HepG2 (cell line): ENCODE measurements around the gene ARPC1A. TPM values are rescaled to one million over a fixed set of nuclear protein-coding genes. Genes with fewer than 3 reads are reported as not detected.

Experiments used
- ATAC-seq: fragments of 200-7000 bp; cut with Tn5 transposase; 3 replicates; pipeline ENCODE4 v1.9.1; 2020; ENCODE audit warnings: mild to moderate bottlenecking, moderate library complexity
- BruUV-seq: library from RNA; stranded (reverse); fragments of 400-500 nt; replicated peaks from 2 replicates; lab custom pipeline; 2021; lab: Mats Ljungman, UMichigan
- CTCF ChIA-PET: fragments of 300-600 bp; formaldehyde crosslinking; extraction: SDS; loops from one replicate; lab custom pipeline; 2021; ENCODE audit warnings: low total read pairs, inconsistent platforms, low intra/inter-chr PET ratio; lab: Yijun Ruan, JAX
- POLR2A ChIA-PET: fragments of 350-600 bp; sonication (Branson Sonifier 250); formaldehyde crosslinking; loops from one replicate; lab custom pipeline; 2020; ENCODE audit warnings: antibody characterized with exemption, inconsistent platforms; lab: Yijun Ruan, JAX
- DNase-seq: peaks from one replicate; pipeline ENCODE4 v3.0.0-alpha.2; 2015; ENCODE audit warnings: low spot score
- FAIRE-seq: peaks from 3 replicates; lab custom pipeline; 2011; peaks lifted over from hg19 to GRCh38; lab: Jason Lieb, UNC
- H2AFZ ChIP-seq: one replicate; pipeline ENCODE4 v1.6.1; 2011; ENCODE audit warnings: low read length, inconsistent platforms
- H3K27ac ChIP-seq: fragments of 300-600 bp; 3 replicates; pipeline ENCODE4 v1.8.0; 2011; ENCODE audit warnings: mixed run types, mild to moderate bottlenecking, mixed read lengths, low read length, inconsistent platforms; ENCODE audit not compliant: insufficient read depth; ENCODE audit errors: extremely low read length
- H3K27me3 ChIP-seq, 2 experiments: fragments of 200-600 bp in 1 of 2; 2 replicates in 1 of 2; 3 replicates in 1 of 2; pipeline versions ENCODE4 v1.6.0 to v1.8.0; 2011; ENCODE audit warnings: low read length in 2 of 2, mild to moderate bottlenecking in 2 of 2, moderate library complexity in 2 of 2, inconsistent platforms in 1 of 2; ENCODE audit not compliant: insufficient read depth in 2 of 2, control insufficient read depth in 1 of 2
- H3K36me3 ChIP-seq, 2 experiments: fragments of 200-600 bp in 1 of 2; replicated peaks in 1 of 2; 2 replicates in 1 of 2; 3 replicates in 1 of 2; pipeline versions ENCODE4 v1.5.1 to v1.8.0; 2011; ENCODE audit warnings: low read length in 2 of 2, inconsistent platforms in 1 of 2; ENCODE audit not compliant: insufficient read depth in 2 of 2, control insufficient read depth in 1 of 2
- H3K4me1 ChIP-seq: 2 replicates; pipeline ENCODE4 v1.5.1; 2012; ENCODE audit warnings: low read length, inconsistent platforms; ENCODE audit not compliant: insufficient read depth
- H3K4me2 ChIP-seq: 2 replicates; pipeline ENCODE4 v1.6.0; 2011; ENCODE audit warnings: low read depth, low read length, inconsistent platforms
- H3K4me3 ChIP-seq, 3 experiments: fragments of 200-600 bp in 1 of 3; sonication (generic), shearing (Covaris generic) in 1 of 3; replicated peaks in 1 of 3; 2 replicates each; pipeline ENCODE4 v1.5.1; 2011 to 2016; ENCODE audit warnings: low read length in 3 of 3, inconsistent platforms in 2 of 3, low read depth in 2 of 3, mild to moderate bottlenecking in 2 of 3, control low read depth in 1 of 3, mixed read lengths in 1 of 3; ENCODE audit not compliant: insufficient read depth in 1 of 3
- H3K79me2 ChIP-seq: one replicate; pipeline ENCODE4 v1.6.1; 2011; ENCODE audit warnings: low read length, inconsistent platforms; ENCODE audit not compliant: insufficient read depth
- H3K9ac ChIP-seq: 2 replicates; pipeline ENCODE4 v1.6.0; 2011; ENCODE audit warnings: mild to moderate bottlenecking, low read depth, low read length, inconsistent platforms; ENCODE audit not compliant: insufficient read depth
- H3K9me3 ChIP-seq: 2 replicates; pipeline ENCODE4 v1.5.1; 2012; ENCODE audit warnings: mild to moderate bottlenecking, low read length
- H4K20me1 ChIP-seq: 2 replicates; pipeline ENCODE4 v1.6.0; 2011; ENCODE audit warnings: inconsistent platforms, mild to moderate bottlenecking, low read length, moderate library complexity; ENCODE audit not compliant: insufficient read depth
- AGO1 ChIP-seq: fragments of 200-400 bp; formaldehyde crosslinking; IDR thresholded peaks from 2 replicates; pipeline ENCODE4 v1.6.1; 2017; ENCODE audit warnings: mild to moderate bottlenecking, low read depth, low read length, moderate library complexity; ENCODE audit not compliant: poor library complexity, severe bottlenecking
- CREBL2 ChIP-seq: sonication (generic); formaldehyde crosslinking; IDR thresholded peaks from 2 replicates; pipeline ENCODE4 v1.8.1; 2023; ENCODE audit warnings: missing genetic modification reagents, mild to moderate bottlenecking, borderline replicate concordance
- ELF3 ChIP-seq: IDR thresholded peaks from 2 replicates; pipeline ENCODE4 v1.6.1; 2016; ENCODE audit warnings: missing genetic modification reagents, missing compliant biosample characterization
- KLF9 ChIP-seq: IDR thresholded peaks from 2 replicates; pipeline ENCODE4 v1.6.1; 2016; ENCODE audit warnings: low read depth
- SYNCRIP ChIP-seq: fragments of 200-400 bp; formaldehyde crosslinking; IDR thresholded peaks from 2 replicates; pipeline ENCODE4 v1.6.1; 2018; ENCODE audit warnings: mild to moderate bottlenecking, low read depth, low read length; ENCODE audit not compliant: insufficient read depth
- ZNF20 ChIP-seq: sonication (generic); formaldehyde crosslinking; IDR thresholded peaks from 2 replicates; pipeline ENCODE4 v1.4.0; 2020; ENCODE audit warnings: mild to moderate bottlenecking, moderate library complexity, missing genetic modification reagents
- ZNF281 ChIP-seq: sonication (generic); formaldehyde crosslinking; IDR thresholded peaks from 2 replicates; pipeline ENCODE4 v1.4.0; 2020; ENCODE audit warnings: missing genetic modification reagents, borderline replicate concordance
- ZNF414 ChIP-seq: sonication (generic); formaldehyde crosslinking; IDR thresholded peaks from 2 replicates; pipeline ENCODE4 v1.5.0; 2020; ENCODE audit warnings: missing genetic modification reagents
- ZNF432 ChIP-seq: sonication (generic); formaldehyde crosslinking; IDR thresholded peaks from 2 replicates; pipeline ENCODE4 v1.5.0; 2020; ENCODE audit warnings: missing genetic modification reagents, mild to moderate bottlenecking, borderline replicate concordance
- ZNF709 ChIP-seq: sonication (generic); formaldehyde crosslinking; IDR thresholded peaks from 2 replicates; pipeline ENCODE4 v1.5.0; 2020; ENCODE audit warnings: mild to moderate bottlenecking, missing genetic modification reagents
- ZNF780A ChIP-seq: sonication (generic); formaldehyde crosslinking; IDR thresholded peaks from 2 replicates; pipeline ENCODE4 v1.8.0; 2022; ENCODE audit warnings: mild to moderate bottlenecking, missing genetic modification reagents, moderate library complexity
- WGBS: methylation state at CpG from one replicate; pipeline ENCODE4 v1.1.6; 2017; ENCODE audit warnings: low lambda C conversion rate; 5-methylcytosine and 5-hydroxymethylcytosine counted together
- in situ Hi-C: cut with HindIII; loops from 2 replicates; pipeline ENCODE4 v1.10.0; 2017; ENCODE audit warnings: low pct_unique_long_range_greater_than_20kb; ENCODE audit not compliant: extremely low pct_ligation_motif_present
- intact Hi-C: fragments of 100-400 bp; cut with micrococcal nuclease; formaldehyde crosslinking; loops from one replicate; pipeline ENCODE4 v1.10.0; 2022; ENCODE audit not compliant: unreplicated experiment
- polyA plus RNA-seq, 8 experiments: library from polyadenylated mRNA; depleted of rRNA in 3 of 8; stranded (reverse) in 7 of 8; unstranded in 1 of 8; fragments of >200 nt; fragmentation: Illumina TruSeq in 4 of 8; extraction: Trizol in 4 of 8; gene quantifications; 2 replicates each; pipeline versions ENCODE4 v1.2.1 to v1.2.3, GENCODE V29; 2011 to 2016; ENCODE audit warnings: low read depth in 4 of 8, missing spikeins in 1 of 8, mixed read lengths in 1 of 8; ENCODE audit not compliant: insufficient read depth in 1 of 8
- total RNA-seq, 5 experiments: library from RNA; depleted of rRNA; stranded (reverse); fragments of >200 nt; fragmentation: Illumina TruSeq; extraction: Trizol; gene quantifications; 2 replicates each; pipeline ENCODE4 v1.2.3, GENCODE V29; 2016; ENCODE audit warnings: low read depth in 1 of 5
- TF ChIP-seq, protein P1 (sequence below): sonication (generic); formaldehyde crosslinking; IDR thresholded peaks from 2 replicates; pipeline ENCODE4 v1.4.0; 2020; ENCODE audit warnings: mild to moderate bottlenecking, missing genetic modification reagents

The ARPC1A gene
- total and polyA plus RNA-seq, 2 of the 13 experiments (the other 11 are each of a cell fraction or from before 2014, with no cell fraction given), result 44.3 to 88.5 TPM

DNA sequence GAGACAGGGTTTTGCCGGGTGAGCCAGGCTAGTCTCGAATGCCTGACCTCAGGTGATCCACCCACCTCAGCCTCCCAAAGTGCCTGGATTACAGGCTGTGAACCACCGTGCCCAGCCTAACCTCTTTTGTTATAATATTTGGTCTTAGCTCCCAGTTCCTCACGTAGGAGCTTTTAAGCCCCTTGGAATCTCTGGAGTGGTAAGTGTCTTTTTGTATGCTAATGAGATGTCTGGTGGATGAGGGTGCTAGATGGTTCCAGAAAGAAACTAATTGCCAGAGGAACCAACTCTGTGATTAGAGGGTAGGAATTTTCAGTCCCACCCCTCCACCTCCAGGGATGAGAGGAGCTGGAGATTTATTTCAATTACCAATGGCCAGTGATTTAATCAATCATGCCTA is 5.3 kb upstream of the ARPC1A start:
- H3K27ac ChIP-seq, result no peak overlapping the region
- intact Hi-C loops, result no loop called here
- H3K79me2 ChIP-seq, result peaks cover 3% of the 10 kb centered on the region
- no peak overlapping the region for H3K4me3 ChIP-seq
- 61% methylated on average over 2 of the region's 4 CpGs for WGBS
- H2AFZ ChIP-seq, result no peak overlapping the region
- BruUV-seq, result no TSS peak
- peaks cover 10% of the 10 kb centered on the region for H3K4me1 ChIP-seq
- H3K4me2 ChIP-seq, result no peak overlapping the region
- FAIRE-seq, result no peak
- H3K9ac ChIP-seq, result no peak overlapping the region
- no peak for ATAC-seq
- H3K36me3 ChIP-seq, result no peaks in the 10 kb centered on the region
- CTCF ChIA-PET, result no interaction called here
- H3K9me3 ChIP-seq, result no peaks in the 10 kb centered on the region
- POLR2A ChIA-PET, result no interaction called here
- in situ Hi-C loops, result no loop called here
- TF ChIP-seq KLF9, result no peak
- TF ChIP-seq CREBL2 (CRISPR knock-in tag), result no peak
- no peak for TF ChIP-seq SYNCRIP
- no peak for TF ChIP-seq ZNF780A (CRISPR knock-in tag)
- TF ChIP-seq ZNF20 (CRISPR knock-in tag), result no peak
- no peak for TF ChIP-seq ZNF709
- no peak for TF ChIP-seq ZNF281 (CRISPR knock-in tag)
- no peak for TF ChIP-seq ZNF432
- no peak for TF ChIP-seq ELF3
- no peak for TF ChIP-seq AGO1
- no peak for TF ChIP-seq ZNF414 (CRISPR knock-in tag)
- TF ChIP-seq, protein P1, sequence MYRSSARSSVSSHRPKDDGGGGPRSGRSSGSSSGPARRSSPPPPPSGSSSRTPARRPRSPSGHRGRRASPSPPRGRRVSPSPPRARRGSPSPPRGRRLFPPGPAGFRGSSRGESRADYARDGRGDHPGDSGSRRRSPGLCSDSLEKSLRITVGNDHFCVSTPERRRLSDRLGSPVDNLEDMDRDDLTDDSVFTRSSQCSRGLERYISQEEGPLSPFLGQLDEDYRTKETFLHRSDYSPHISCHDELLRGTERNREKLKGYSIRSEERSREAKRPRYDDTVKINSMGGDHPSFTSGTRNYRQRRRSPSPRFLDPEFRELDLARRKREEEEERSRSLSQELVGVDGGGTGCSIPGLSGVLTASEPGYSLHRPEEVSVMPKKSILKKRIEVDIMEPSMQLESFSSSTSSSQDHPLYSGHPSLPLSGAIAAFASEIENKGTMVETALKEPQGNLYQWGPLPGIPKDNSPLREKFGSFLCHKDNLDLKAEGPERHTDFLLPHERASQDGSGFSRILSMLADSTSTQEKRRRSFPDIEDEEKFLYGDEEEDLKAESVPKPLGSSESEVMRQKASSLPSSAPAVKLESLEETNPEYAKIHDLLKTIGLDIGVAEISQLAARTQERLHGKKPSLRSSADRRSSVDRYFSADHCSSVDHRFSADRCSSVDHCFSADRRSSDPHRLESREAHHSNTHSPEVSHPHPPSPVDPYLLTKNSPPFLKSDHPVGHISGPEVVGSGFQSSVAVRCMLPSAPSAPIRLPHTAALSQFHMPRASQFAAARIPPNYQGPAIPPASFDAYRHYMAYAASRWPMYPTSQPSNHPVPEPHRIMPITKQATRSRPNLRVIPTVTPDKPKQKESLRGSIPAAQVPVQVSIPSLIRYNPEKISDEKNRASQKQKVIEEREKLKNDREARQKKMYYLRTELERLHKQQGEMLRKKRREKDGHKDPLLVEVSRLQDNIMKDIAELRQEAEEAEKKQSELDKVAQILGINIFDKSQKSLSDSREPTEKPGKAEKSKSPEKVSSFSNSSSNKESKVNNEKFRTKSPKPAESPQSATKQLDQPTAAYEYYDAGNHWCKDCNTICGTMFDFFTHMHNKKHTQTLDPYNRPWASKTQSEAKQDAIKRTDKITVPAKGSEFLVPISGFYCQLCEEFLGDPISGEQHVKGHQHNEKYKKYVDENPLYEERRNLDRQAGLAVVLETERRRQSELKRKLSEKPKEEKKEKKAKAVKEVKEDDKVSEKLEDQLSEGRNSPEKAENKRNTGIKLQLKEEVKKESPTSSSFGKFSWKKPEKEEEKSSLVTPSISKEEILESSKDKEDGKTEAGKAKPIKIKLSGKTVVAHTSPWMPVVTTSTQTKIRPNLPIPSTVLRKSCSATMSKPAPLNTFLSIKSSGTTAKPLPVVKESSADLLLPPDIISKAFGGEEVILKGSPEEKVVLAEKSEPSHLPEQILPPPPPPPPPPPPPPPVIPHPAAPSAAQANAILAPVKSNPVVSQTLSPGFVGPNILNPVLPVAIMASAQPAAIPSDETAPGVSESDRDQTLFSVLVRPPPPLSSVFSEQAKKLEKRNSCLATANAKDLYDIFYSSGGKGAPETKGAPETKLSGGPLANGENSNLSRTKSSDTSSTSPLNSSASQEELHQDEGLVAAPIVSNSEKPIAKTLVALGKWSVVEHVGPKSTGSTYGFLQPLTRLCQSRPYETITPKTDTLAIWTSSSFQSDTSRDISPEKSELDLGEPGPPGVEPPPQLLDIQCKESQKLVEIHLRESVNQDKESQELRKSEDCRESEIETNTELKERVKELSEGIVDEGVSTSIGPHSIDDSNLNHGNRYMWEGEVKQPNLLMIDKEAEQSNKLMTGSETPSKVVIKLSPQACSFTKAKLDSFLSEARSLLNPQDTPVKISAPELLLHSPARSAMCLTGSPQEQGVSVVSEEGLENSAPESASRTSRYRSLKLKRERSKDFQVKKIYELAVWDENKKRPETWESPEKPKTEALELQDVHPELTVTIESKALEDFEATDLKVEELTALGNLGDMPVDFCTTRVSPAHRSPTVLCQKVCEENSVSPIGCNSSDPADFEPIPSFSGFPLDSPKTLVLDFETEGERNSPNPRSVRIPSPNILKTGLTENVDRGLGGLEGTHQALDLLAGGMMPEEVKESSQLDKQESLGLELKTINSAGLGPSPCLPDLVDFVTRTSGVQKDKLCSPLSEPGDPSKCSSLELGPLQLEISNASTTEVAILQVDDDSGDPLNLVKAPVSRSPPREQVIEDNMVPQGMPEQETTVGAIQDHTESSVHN, result no peak
- TF ChIP-seq, all 625 proteins: peak for 0
- Histone ChIP-seq H4K20me1 (no peaks in the 10 kb centered on the region), H3K27me3 (no peaks in the 10 kb centered on the region; a peak in 1 of 5 replicates)
- DNase-seq, result no peak
